Neural cell (in vitro differentiated cells): ENCODE data around the gene YY1. TPM values are rescaled to one million over a fixed set of nuclear protein-coding genes. Genes with fewer than 3 reads are reported as not detected.

Source experiments
- H2AFZ ChIP-seq: fragments of 200-600, 300-800 bp; sonication (generic), shearing (Covaris generic); 2 replicates; pipeline ENCODE4 v1.6.0; 2014; ENCODE audit warnings: low read depth, mild to moderate bottlenecking, antibody characterized with exemption, low read length, moderate library complexity
- H3F3A ChIP-seq: fragments of 200-600 bp; shearing (Covaris generic); 2 replicates; pipeline ENCODE4 v1.6.1; 2016; ENCODE audit warnings: mild to moderate bottlenecking, moderate library complexity, mixed read lengths, antibody characterized with exemption, low read length; ENCODE audit not compliant: insufficient read depth, poor library complexity, severe bottlenecking
- H3K27ac ChIP-seq: fragments of 200-600, 300-800 bp; sonication (generic), shearing (Covaris generic); 2 replicates; pipeline ENCODE4 v1.5.1; 2014; ENCODE audit warnings: mild to moderate bottlenecking, low read length, moderate library complexity
- H3K27me3 ChIP-seq: fragments of 300-800, 200-600 bp; sonication (generic), shearing (Covaris generic); 2 replicates; pipeline ENCODE4 v1.6.0; 2014; ENCODE audit warnings: mild to moderate bottlenecking, low read depth, low read length, moderate library complexity; ENCODE audit not compliant: insufficient read depth
- H3K36me3 ChIP-seq: fragments of 300-800, 200-600 bp; sonication (generic), shearing (Covaris generic); 2 replicates; pipeline ENCODE4 v1.5.1; 2014; ENCODE audit warnings: mild to moderate bottlenecking, antibody characterized with exemption, low read length, moderate library complexity; ENCODE audit not compliant: insufficient read depth
- H3K4me2 ChIP-seq: fragments of 300-800, 200-600 bp; sonication (generic), shearing (Covaris generic); 2 replicates; pipeline ENCODE4 v1.6.0; 2014; ENCODE audit warnings: mild to moderate bottlenecking, low read length
- H3K4me3 ChIP-seq: fragments of 300-800, 200-600 bp; sonication (generic), shearing (Covaris generic); 2 replicates; pipeline ENCODE4 v1.5.1; 2014; ENCODE audit warnings: mild to moderate bottlenecking, low read length, moderate library complexity
- H3K79me2 ChIP-seq: fragments of 200-600 bp; shearing (Covaris generic); replicated peaks from 2 replicates; pipeline ENCODE4 v1.6.0; 2014; ENCODE audit warnings: mild to moderate bottlenecking, low read length, moderate library complexity; ENCODE audit not compliant: insufficient read depth
- H3K9ac ChIP-seq: fragments of 300-800, 200-600 bp; sonication (generic), shearing (Covaris generic); 2 replicates; pipeline ENCODE4 v1.6.1; 2016; ENCODE audit warnings: mild to moderate bottlenecking, low read length, mixed read lengths
- H3K9me2 ChIP-seq: fragments of 200-600 bp; shearing (Covaris generic); 2 replicates; pipeline ENCODE4 v1.6.1; 2016; ENCODE audit warnings: mild to moderate bottlenecking, low read length, mixed read lengths; ENCODE audit not compliant: insufficient read depth
- H3K9me3 ChIP-seq: fragments of 200-600, 300-800 bp; sonication (generic), shearing (Covaris generic); 2 replicates; pipeline ENCODE4 v1.6.1; 2016; ENCODE audit warnings: mild to moderate bottlenecking, mixed run types, low read length, moderate library complexity, mixed read lengths
- H4K20me1 ChIP-seq: fragments of 200-600 bp; shearing (Covaris generic); 2 replicates; pipeline ENCODE4 v1.6.1; 2016; ENCODE audit warnings: mild to moderate bottlenecking, mixed run types; ENCODE audit not compliant: insufficient read depth
- CTCF ChIP-seq: fragments of 450-650 bp; IDR thresholded peaks from 2 replicates; pipeline ENCODE4 v1.5.1; 2014; ENCODE audit warnings: antibody characterized with exemption, mild to moderate bottlenecking, moderate library complexity; ENCODE audit not compliant: poor library complexity, severe bottlenecking
- EP300 ChIP-seq: fragments of 450-650 bp; conservative IDR thresholded peaks from 2 replicates; pipeline ENCODE4 v1.6.1; 2014; ENCODE audit warnings: antibody characterized with exemption, mild to moderate bottlenecking, moderate library complexity; ENCODE audit not compliant: poor library complexity, severe bottlenecking
- EZH2 ChIP-seq: fragments of 200-600, 300-800 bp; shearing (Covaris generic), sonication (generic); IDR thresholded peaks from 2 replicates; pipeline ENCODE4 v1.6.1; 2014; ENCODE audit warnings: antibody characterized with exemption, low read length, borderline replicate concordance, mild to moderate bottlenecking; ENCODE audit not compliant: insufficient read depth, poor library complexity, severe bottlenecking
- MXI1 ChIP-seq: fragments of 450-650 bp; conservative IDR thresholded peaks from 2 replicates; pipeline ENCODE4 v1.6.1; 2014; ENCODE audit warnings: antibody characterized with exemption, mild to moderate bottlenecking; ENCODE audit not compliant: poor library complexity, severe bottlenecking
- POLR2AphosphoS5 ChIP-seq: IDR thresholded peaks from 2 replicates; pipeline ENCODE4 v1.6.1; 2012
- RAD21 ChIP-seq: fragments of 450-650 bp; conservative IDR thresholded peaks from 2 replicates; pipeline ENCODE4 v1.6.1; 2014; ENCODE audit warnings: antibody characterized with exemption, mild to moderate bottlenecking, moderate library complexity
- REST ChIP-seq: IDR thresholded peaks from 2 replicates; pipeline ENCODE4 v1.6.1; 2012; ENCODE audit warnings: borderline replicate concordance
- SMC3 ChIP-seq: fragments of 450-650 bp; conservative IDR thresholded peaks from 2 replicates; pipeline ENCODE4 v1.6.1; 2014; ENCODE audit warnings: antibody characterized with exemption, mild to moderate bottlenecking, moderate library complexity; ENCODE audit not compliant: poor library complexity
- TAF1 ChIP-seq: IDR thresholded peaks from 2 replicates; pipeline ENCODE4 v1.6.1; 2012; ENCODE audit warnings: low read depth
- polyA plus RNA-seq: library from polyadenylated mRNA; depleted of rRNA; stranded (reverse); fragments of >200 nt; gene quantifications from 2 replicates; pipeline ENCODE4 v1.2.3, GENCODE V29; 2014

The YY1 gene
- polyA plus RNA-seq, 1 donor from 2014 or later, result 50.4 TPM

- Histone ChIP-seq H2AFZ (no peak overlapping the region), H3K27me3 (no peaks in the 10 kb centered on the region), H3K79me2 (no peaks in the 10 kb centered on the region), H4K20me1 (no peaks in the 10 kb centered on the region), H3K9me3 (no peaks in the 10 kb centered on the region), H3K4me2 (no peak overlapping the region), H3K9me2 (no peaks in the 10 kb centered on the region), H3K9ac (no peak overlapping the region), H3K27ac (no peak overlapping the region), H3F3A (no peaks in the 10 kb centered on the region), H3K36me3 (no peaks in the 10 kb centered on the region), H3K4me3 (no peak overlapping the region)
- no peak for TF ChIP-seq RAD21
- TF ChIP-seq REST, result no peak
- TF ChIP-seq MXI1, result no peak
- no peak for TF ChIP-seq EP300
- TF ChIP-seq SMC3, result no peak
- TF ChIP-seq TAF1, result no peak
- no peak for TF ChIP-seq EZH2
- no peak for TF ChIP-seq POLR2AphosphoS5
- no peak for TF ChIP-seq CTCF
These were observed 90.5 kb downstream of the YY1 start for GRCh38 chr14:100329233-100330006.

GRCh38 chr14:100330007-100330344 lies 91.0 kb downstream of the YY1 start:
- no peaks in the 10 kb centered on the region for H3F3A ChIP-seq
- no peaks in the 10 kb centered on the region for H3K9me3 ChIP-seq
- no peaks in the 10 kb centered on the region for H3K27me3 ChIP-seq
- no peak overlapping the region for H3K27ac ChIP-seq
- TF ChIP-seq MXI1, result no peak
- no peak for TF ChIP-seq REST
- no peak for TF ChIP-seq CTCF
- TF ChIP-seq TAF1, result no peak
- no peak for TF ChIP-seq SMC3
- no peak for TF ChIP-seq EZH2
- no peak for TF ChIP-seq EP300
- TF ChIP-seq POLR2AphosphoS5, result no peak
- no peak for TF ChIP-seq RAD21
- no peak overlapping the region for H2AFZ ChIP-seq
- no peaks in the 10 kb centered on the region for H4K20me1 ChIP-seq
- no peaks in the 10 kb centered on the region for H3K9me2 ChIP-seq
- no peaks in the 10 kb centered on the region for H3K36me3 ChIP-seq
- H3K9ac ChIP-seq, result no peak overlapping the region
- no peaks in the 10 kb centered on the region for H3K79me2 ChIP-seq
- no peak overlapping the region for H3K4me3 ChIP-seq
- no peak overlapping the region for H3K4me2 ChIP-seq
